IMR-90 (cell line): ENCODE results near the gene HCLS1. TPM values are rescaled to one million over a fixed set of nuclear protein-coding genes. Genes with fewer than 3 reads are reported as not detected.

Source experiments
- ATAC-seq: fragments of 200-7000 bp; cut with Tn5 transposase; 2 replicates; pipeline ENCODE4 v1.9.1; 2020; ENCODE audit warnings: low read depth, mild to moderate bottlenecking, moderate library complexity
- BruUV-seq: library from RNA; stranded (reverse); fragments of 400-500 nt; replicated peaks from 2 replicates; lab custom pipeline; 2021; lab: Mats Ljungman, UMichigan
- CTCF ChIA-PET: fragments of 300-600 bp; formaldehyde crosslinking; extraction: SDS; loops from one replicate; lab custom pipeline; 2021; ENCODE audit warnings: antibody characterized with exemption; lab: Yijun Ruan, JAX
- POLR2A ChIA-PET: fragments of 300-600 bp; sonication (Branson Sonifier 250); formaldehyde crosslinking; loops from one replicate; lab custom pipeline; 2022; ENCODE audit warnings: antibody characterized with exemption; ENCODE audit not compliant: unreplicated experiment; lab: Charles Lee
- DNase-seq: peaks from one replicate; pipeline ENCODE4 v3.0.0; 2013
- H2AFZ ChIP-seq: replicated peaks from 2 replicates; pipeline ENCODE3; 2013; ENCODE audit warnings: low read length, mild to moderate bottlenecking; ENCODE audit not compliant: poor library complexity
- H2AK5ac ChIP-seq: 2 replicates; pipeline ENCODE4 v1.6.1; 2013; ENCODE audit warnings: low read depth, low read length, inconsistent platforms
- H2AK9ac ChIP-seq: replicated peaks from 2 replicates; pipeline ENCODE3; 2013; ENCODE audit warnings: mild to moderate bottlenecking, low read depth, low read length, moderate library complexity; ENCODE audit not compliant: poor library complexity
- H2BK120ac ChIP-seq: 2 replicates; pipeline ENCODE4 v1.6.1; 2013; ENCODE audit warnings: low read depth, low read length, inconsistent platforms
- H2BK15ac ChIP-seq: 3 replicates; pipeline ENCODE4 v1.6.1; 2013; ENCODE audit warnings: low read depth, low read length, inconsistent platforms
- H2BK20ac ChIP-seq: 2 replicates; pipeline ENCODE4 v1.6.1; 2013; ENCODE audit warnings: low read depth, mild to moderate bottlenecking, inconsistent platforms, low read length, moderate library complexity
- H2BK5ac ChIP-seq: 2 replicates; pipeline ENCODE4 v1.6.1; 2013; ENCODE audit warnings: mild to moderate bottlenecking, low read depth, low read length, inconsistent platforms; ENCODE audit not compliant: poor library complexity, severe bottlenecking
- H3K14ac ChIP-seq: replicated peaks from 2 replicates; pipeline ENCODE4 v1.6.1; 2013; ENCODE audit warnings: low read depth, low read length, inconsistent platforms
- H3K18ac ChIP-seq: 2 replicates; pipeline ENCODE4 v1.6.1; 2013; ENCODE audit warnings: low read depth, low read length, control low read depth
- H3K23ac ChIP-seq: 2 replicates; pipeline ENCODE4 v1.6.1; 2013; ENCODE audit warnings: low read depth, low read length, inconsistent platforms
- H3K27ac ChIP-seq: 2 replicates; pipeline ENCODE4 v1.5.1; 2013; ENCODE audit warnings: mild to moderate bottlenecking, control low read depth, low read length; ENCODE audit not compliant: insufficient read depth
- H3K27me3 ChIP-seq: 2 replicates; pipeline ENCODE4 v1.6.1; 2013; ENCODE audit warnings: low read length; ENCODE audit not compliant: control insufficient read depth, insufficient read depth
- H3K36me3 ChIP-seq: 2 replicates; pipeline ENCODE4 v1.6.1; 2013; ENCODE audit warnings: low read length, mixed read lengths; ENCODE audit not compliant: control insufficient read depth, insufficient read depth
- H3K4ac ChIP-seq: 2 replicates; pipeline ENCODE4 v1.6.1; 2013; ENCODE audit warnings: low read depth, low read length, inconsistent platforms
- H3K4me1 ChIP-seq: 2 replicates; pipeline ENCODE4 v1.6.1; 2013; ENCODE audit warnings: low read length, mixed read lengths; ENCODE audit not compliant: control insufficient read depth, insufficient read depth
- H3K4me2 ChIP-seq: 2 replicates; pipeline ENCODE4 v1.6.1; 2013; ENCODE audit warnings: low read depth, mild to moderate bottlenecking, control low read depth, low read length, moderate library complexity
- H3K4me3 ChIP-seq: 2 replicates; pipeline ENCODE4 v1.5.1; 2013; ENCODE audit warnings: low read depth, mild to moderate bottlenecking, control low read depth, low read length, moderate library complexity; ENCODE audit not compliant: insufficient read depth
- H3K56ac ChIP-seq: 2 replicates; pipeline ENCODE4 v1.6.1; 2013; ENCODE audit warnings: low read length, inconsistent platforms; ENCODE audit not compliant: insufficient read depth; ENCODE audit errors: extremely low read depth
- H3K79me1 ChIP-seq, 2 experiments: 2 replicates each; pipeline ENCODE4 v1.6.1; 2013; ENCODE audit warnings: low read length in 2 of 2, inconsistent platforms in 1 of 2, low read depth in 1 of 2
- H3K9ac ChIP-seq: 2 replicates; pipeline ENCODE4 v1.6.1; 2013; ENCODE audit warnings: low read depth, low read length, control low read depth
- H3K9me1 ChIP-seq: 2 replicates; pipeline ENCODE4 v1.6.1; 2013; ENCODE audit warnings: low read length, inconsistent platforms; ENCODE audit not compliant: insufficient read depth
- H3K9me3 ChIP-seq: 2 replicates; pipeline ENCODE4 v1.6.1; 2013; ENCODE audit warnings: low read length; ENCODE audit not compliant: control insufficient read depth, insufficient read depth
- H4K20me1 ChIP-seq: 2 replicates; pipeline ENCODE4 v1.6.1; 2013; ENCODE audit warnings: low read length, inconsistent platforms; ENCODE audit not compliant: insufficient read depth
- H4K5ac ChIP-seq: 2 replicates; pipeline ENCODE4 v1.6.1; 2013; ENCODE audit warnings: mild to moderate bottlenecking, low read depth, low read length, control low read depth
- H4K8ac ChIP-seq, 2 experiments: 2 replicates each; pipeline ENCODE4 v1.6.1; 2013; ENCODE audit warnings: low read depth in 2 of 2, low read length in 2 of 2, control low read depth in 1 of 2, inconsistent platforms in 1 of 2
- H4K91ac ChIP-seq: 2 replicates; pipeline ENCODE4 v1.6.1; 2013; ENCODE audit warnings: low read depth, low read length, inconsistent platforms; ENCODE audit not compliant: insufficient read depth
- CEBPB ChIP-seq: IDR thresholded peaks from 2 replicates; pipeline ENCODE4 v1.6.1; 2012; ENCODE audit warnings: low read depth, low read length, improper control_type of control experiment
- CHD1 ChIP-seq: IDR thresholded peaks from 2 replicates; pipeline ENCODE4 v1.6.1; 2012; ENCODE audit warnings: low read depth, low read length, improper control_type of control experiment
- CTCF ChIP-seq: conservative IDR thresholded peaks from 2 replicates; pipeline ENCODE4 v1.5.1; 2012; ENCODE audit warnings: mild to moderate bottlenecking, low read depth, low read length, improper control_type of control experiment
- ELK1 ChIP-seq: fragments of 150-350 bp; IDR thresholded peaks from 2 replicates; pipeline ENCODE4 v1.6.1; 2016; ENCODE audit warnings: low read depth, mild to moderate bottlenecking, low read length, moderate library complexity, borderline replicate concordance
- FOS ChIP-seq: fragments of 150-350 bp; IDR thresholded peaks from 2 replicates; pipeline ENCODE4 v1.6.1; 2016; ENCODE audit warnings: low read depth, low read length
- MAZ ChIP-seq: IDR thresholded peaks from 2 replicates; pipeline ENCODE4 v1.6.1; 2012; ENCODE audit warnings: low read depth, mild to moderate bottlenecking, low read length, improper control_type of control experiment, moderate library complexity, borderline replicate concordance
- NFE2L2 ChIP-seq: fragments of 150-350 bp; IDR thresholded peaks from 2 replicates; pipeline ENCODE4 v1.6.1; 2016; ENCODE audit warnings: low read depth, mild to moderate bottlenecking, low read length
- RFX5 ChIP-seq: IDR thresholded peaks from 2 replicates; pipeline ENCODE4 v1.8.0; 2012; ENCODE audit warnings: low read depth, mild to moderate bottlenecking, low read length, moderate library complexity
- SMC3 ChIP-seq: fragments of 150-350 bp; IDR thresholded peaks from 2 replicates; pipeline ENCODE4 v1.6.1; 2016; ENCODE audit warnings: low read depth, mild to moderate bottlenecking, antibody characterized with exemption, low read length, moderate library complexity
- WGBS, 2 experiments: methylation state at CpG; one replicate each; pipeline versions ENCODE4 v1.1.5 to v1.1.7; 2013; ENCODE audit warnings: missing lambda C conversion rate in 2 of 2; ENCODE audit not compliant: insufficient read length in 1 of 2; ENCODE audit errors: extremely low coverage in 2 of 2; 5-methylcytosine and 5-hydroxymethylcytosine counted together
- dilution Hi-C: fragments of 300-500 bp; cut with HindIII; formaldehyde crosslinking; loops from one replicate; pipeline ENCODE4 v1.14.3; 2018; ENCODE audit warnings: low sequenced_read_pairs; ENCODE audit not compliant: unreplicated experiment
- in situ Hi-C: fragments of 300-500 bp; cut with MboI; formaldehyde crosslinking; loops from 3 replicates; pipeline ENCODE4 v1.14.3; 2019; ENCODE audit warnings: low sequenced_read_pairs, inconsistent platforms, mixed read lengths
- intact Hi-C: fragments of 100-400 bp; cut with micrococcal nuclease; formaldehyde crosslinking; loops from 2 replicates; pipeline ENCODE4 v1.10.0; 2022
- polyA plus RNA-seq, 3 experiments: library from polyadenylated mRNA; depleted of rRNA; stranded (reverse); fragments of >200 nt; gene quantifications; 2 replicates each; pipeline ENCODE4 v1.2.3, GENCODE V29; 2012; ENCODE audit warnings: low replicate concordance in 1 of 3
- total RNA-seq: library from RNA; depleted of rRNA; stranded (reverse); fragments of >200 nt; gene quantifications from 2 replicates; pipeline ENCODE4 v1.2.3, GENCODE V29; 2012

The HCLS1 gene
- total and polyA plus RNA-seq, 2 of the 4 experiments (the other 2 are of a cell fraction): 0.54 to 0.67 TPM

GRCh38 chr3:121692010-121692699 lies 31.5 kb upstream of the HCLS1 start:
- H4K20me1 ChIP-seq: no peaks in the 10 kb centered on the region
- H2BK20ac ChIP-seq: no peak overlapping the region
- no peak overlapping the region for H3K27ac ChIP-seq
- H3K9me3 ChIP-seq: no peaks in the 10 kb centered on the region
- CTCF ChIA-PET: interaction anchor here (0.6 kb wide), 1 partner anchor 18 kb away, joined by 3 read pairs; no protein-coding TSS in a partner anchor
- no peak for DNase-seq
- POLR2A ChIA-PET: no interaction called here
- H2AFZ ChIP-seq: no peak overlapping the region
- peaks cover 2% of the 10 kb centered on the region; the same call in 1 of the 2 replicates for H3K4me1 ChIP-seq
- H2BK15ac ChIP-seq: no peak overlapping the region
- no peak overlapping the region for H2BK120ac ChIP-seq
- H3K14ac ChIP-seq: no peak overlapping the region
- no peak overlapping the region for H3K23ac ChIP-seq
- no peak overlapping the region for H3K4me3 ChIP-seq
- peaks cover 19% of the 10 kb centered on the region for H3K36me3 ChIP-seq
- 100% methylated on average over 1 of the region's 2 CpGs; no CpG with 5 or more reads in 1 of the 2 experiments for WGBS, 2 experiments
- H2AK5ac ChIP-seq: no peak overlapping the region
- peaks cover 0 to 4% of the 10 kb centered on the region in 2 experiments; a peak in 1 of 4 replicates for H3K79me1 ChIP-seq
- in situ Hi-C loops (no loop called here), dilution Hi-C loops (no loop called here), intact Hi-C loops (no loop called here)
- H4K8ac ChIP-seq: no peak overlapping the region
- BruUV-seq: no TSS peak
- no peak for ATAC-seq
- no peak overlapping the region for H3K4me2 ChIP-seq
- no peak overlapping the region for H3K4ac ChIP-seq
- H4K91ac ChIP-seq: no peak overlapping the region
- H3K56ac ChIP-seq: no peak overlapping the region
- H2AK9ac ChIP-seq: no peak overlapping the region
- TF ChIP-seq ELK1 (no peak), FOS (no peak), CTCF (no peak), CEBPB (no peak), SMC3 (no peak), CHD1 (no peak), NFE2L2 (no peak), MAZ (no peak), RFX5 (no peak)
- no peaks in the 10 kb centered on the region for H3K27me3 ChIP-seq
- no peaks in the 10 kb centered on the region for H3K9me1 ChIP-seq
- H4K5ac ChIP-seq: no peak overlapping the region
- H3K18ac ChIP-seq: no peak overlapping the region
- H2BK5ac ChIP-seq: no peak overlapping the region
- no peak overlapping the region for H3K9ac ChIP-seq
